ENCODE results near the gene NEAT1. TPM values are rescaled to one million over a fixed set of nuclear protein-coding genes. Genes with fewer than 3 reads are reported as not detected.

NEAT1 gene
- total and polyA plus RNA-seq, 2 of the 8 experiments (the other 6 are each of a cell fraction or from before 2014, with no cell fraction given) = 2.4 to 10.7 TPM

GRCh38 chr11:65424205-65425104 is 1.9 kb downstream of the NEAT1 start:
- no peaks in the 10 kb centered on the region for H3K27me3 ChIP-seq (replicated peaks in 1 of 4; ENCODE audit: control insufficient read depth in 3 of 4, extremely low read depth in 1 of 4, insufficient read depth in 3 of 4, low read length in 3 of 4)
- no peak overlapping the region for H2AK5ac ChIP-seq (ENCODE audit: low read depth, low read length)
- H3K14ac ChIP-seq (ENCODE audit: insufficient read length) = no peak overlapping the region
- 84% methylated on average over 18 of the region's 18 CpGs; no CpG with 5 or more reads in 1 of the 2 experiments for WGBS, 2 experiments (ENCODE audit: extremely low coverage in 1 of 2, insufficient coverage in 1 of 2, insufficient read length in 1 of 2, insufficient replicate concordance in 2 of 2, low coverage in 1 of 2, low lambda C conversion rate in 2 of 2, missing lambda C conversion rate in 1 of 2)
- H3K4ac ChIP-seq (replicated peaks; ENCODE audit: insufficient read length, low read depth, low read length) = no peak overlapping the region
- no peak overlapping the region for H4K91ac ChIP-seq (replicated peaks; ENCODE audit: insufficient read length, low read length)
- no peak overlapping the region for H2AFZ ChIP-seq (ENCODE audit: low read length)
- H4K20me1 ChIP-seq (replicated peaks in 1 of 2; ENCODE audit: control insufficient read depth in 1 of 2, insufficient read depth in 2 of 2, low read length in 2 of 2) = peaks cover 7 to 13% of the 10 kb centered on the region in 2 experiments
- peaks cover 26 to 65% (median 34%) of the 10 kb centered on the region in 4 experiments for H3K4me1 ChIP-seq (replicated peaks in 1 of 4; ENCODE audit: control insufficient read depth in 3 of 4, insufficient read depth in 4 of 4, low read length in 3 of 4)
- H4K8ac ChIP-seq (ENCODE audit: extremely low read depth, insufficient read depth, low read length) = no peak overlapping the region
- H3K23me2 ChIP-seq (ENCODE audit: low read depth, low read length) = peaks cover 18% of the 10 kb centered on the region; the same call in 1 of the 2 replicates
- no peak for TF ChIP-seq ASH2L (IDR thresholded peaks at IDR 0.05; ENCODE audit: low read length)
- peak; percentile 9; the same call in 1 of the 2 replicates for TF ChIP-seq POLR2AphosphoS5 (IDR thresholded peaks at IDR 0.05; ENCODE audit: low read depth, low read length)
- TF ChIP-seq POLR2A (IDR thresholded peaks at IDR 0.05; ENCODE audit: control extremely low read depth in 1 of 2, low read depth in 2 of 2, low read length in 2 of 2) = peak in 1 of 2 experiments; percentile 62; a peak in 1 of 3 replicates
- ChIA-PET CTCF (ENCODE audit: partially characterized antibody) (interaction anchor here (0.5 to 22.8 kb wide), 17 partner anchors 8 to 182 kb away, joined by 3 to 430 read pairs (median 3); partner anchors contain the start of gene MALAT1), POLR2A (ENCODE audit: partially characterized antibody) (interaction anchor here (0.6 to 20.8 kb wide), 21 partner anchors 10 to 182 kb away, joined by 3 to 826 read pairs (median 9); partner anchors contain the start of genes MALAT1 and SCYL1)
- peaks cover 3 to 35% of the 10 kb centered on the region in 2 experiments for H3K79me2 ChIP-seq (ENCODE audit: control insufficient read depth in 1 of 2, insufficient read depth in 2 of 2, low read length in 2 of 2)
- H2BK15ac ChIP-seq (ENCODE audit: low read length) = no peak overlapping the region
- H3K23ac ChIP-seq (ENCODE audit: insufficient read length) = no peak overlapping the region
- no peak overlapping the region for H2BK20ac ChIP-seq (ENCODE audit: low read length)
- no peaks in the 10 kb centered on the region for H3K9me3 ChIP-seq (ENCODE audit: insufficient read depth in 2 of 2, low read depth in 1 of 2, low read length in 1 of 2)
- no peak overlapping the region for H2BK5ac ChIP-seq (ENCODE audit: low read depth, low read length)
- no peak overlapping the region for H2BK12ac ChIP-seq (ENCODE audit: low read depth, low read length)
- no peak overlapping the region for H3K27ac ChIP-seq (ENCODE audit: low read depth, low read length)
- peaks cover 11% of the 10 kb centered on the region; the same call in 1 of the 2 replicates for H3K79me1 ChIP-seq (ENCODE audit: low read depth, low read length)
- no peak overlapping the region for H3K56ac ChIP-seq (replicated peaks; ENCODE audit: insufficient read length, low read depth, low read length)
- H3K36me3 ChIP-seq (ENCODE audit: control insufficient read depth in 2 of 4, insufficient read depth in 4 of 4, low read length in 3 of 4) = no peaks in the 10 kb centered on the region
- FAIRE-seq (no peak), DNase-seq (ENCODE audit: low read depth in 1 of 2, low spot score in 2 of 2) (no peak)
- peak overlapping the region; percentile 62 to 85 for H3K4me2 ChIP-seq (ENCODE audit: insufficient read depth in 1 of 2, low read depth in 2 of 2, low read length in 2 of 2)
- H2BK120ac ChIP-seq (replicated peaks; ENCODE audit: low read depth, low read length) = no peak overlapping the region
- peak overlapping the region in 3 of 4 experiments; percentile 11 to 70 (median 14); a peak in 5 of 8 replicates for H3K4me3 ChIP-seq (ENCODE audit: extremely low read depth in 1 of 4, insufficient read depth in 2 of 4, low read depth in 3 of 4, low read length in 4 of 4)
- H3K18ac ChIP-seq (ENCODE audit: extremely low read depth, low read length) = no peak overlapping the region
- no peak overlapping the region for H4K5ac ChIP-seq (ENCODE audit: insufficient read length, low read depth, low read length)
- H3K9ac ChIP-seq (replicated peaks in 1 of 4; ENCODE audit: extremely low read depth in 1 of 4, low read depth in 3 of 4, low read length in 3 of 4) = no peak overlapping the region

All from H1 (cell line).